GM11168 (cell line): ENCODE measurements around the gene DKK1.

Experiments
- in situ Hi-C: fragments of 300-500 bp; cut with MboI; formaldehyde crosslinking; loops from one replicate; pipeline ENCODE4 v1.12.0; 2022; ENCODE audit warnings: low sequenced_read_pairs; ENCODE audit not compliant: unreplicated experiment

DKK1 gene, protein sequence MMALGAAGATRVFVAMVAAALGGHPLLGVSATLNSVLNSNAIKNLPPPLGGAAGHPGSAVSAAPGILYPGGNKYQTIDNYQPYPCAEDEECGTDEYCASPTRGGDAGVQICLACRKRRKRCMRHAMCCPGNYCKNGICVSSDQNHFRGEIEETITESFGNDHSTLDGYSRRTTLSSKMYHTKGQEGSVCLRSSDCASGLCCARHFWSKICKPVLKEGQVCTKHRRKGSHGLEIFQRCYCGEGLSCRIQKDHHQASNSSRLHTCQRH

DNA sequence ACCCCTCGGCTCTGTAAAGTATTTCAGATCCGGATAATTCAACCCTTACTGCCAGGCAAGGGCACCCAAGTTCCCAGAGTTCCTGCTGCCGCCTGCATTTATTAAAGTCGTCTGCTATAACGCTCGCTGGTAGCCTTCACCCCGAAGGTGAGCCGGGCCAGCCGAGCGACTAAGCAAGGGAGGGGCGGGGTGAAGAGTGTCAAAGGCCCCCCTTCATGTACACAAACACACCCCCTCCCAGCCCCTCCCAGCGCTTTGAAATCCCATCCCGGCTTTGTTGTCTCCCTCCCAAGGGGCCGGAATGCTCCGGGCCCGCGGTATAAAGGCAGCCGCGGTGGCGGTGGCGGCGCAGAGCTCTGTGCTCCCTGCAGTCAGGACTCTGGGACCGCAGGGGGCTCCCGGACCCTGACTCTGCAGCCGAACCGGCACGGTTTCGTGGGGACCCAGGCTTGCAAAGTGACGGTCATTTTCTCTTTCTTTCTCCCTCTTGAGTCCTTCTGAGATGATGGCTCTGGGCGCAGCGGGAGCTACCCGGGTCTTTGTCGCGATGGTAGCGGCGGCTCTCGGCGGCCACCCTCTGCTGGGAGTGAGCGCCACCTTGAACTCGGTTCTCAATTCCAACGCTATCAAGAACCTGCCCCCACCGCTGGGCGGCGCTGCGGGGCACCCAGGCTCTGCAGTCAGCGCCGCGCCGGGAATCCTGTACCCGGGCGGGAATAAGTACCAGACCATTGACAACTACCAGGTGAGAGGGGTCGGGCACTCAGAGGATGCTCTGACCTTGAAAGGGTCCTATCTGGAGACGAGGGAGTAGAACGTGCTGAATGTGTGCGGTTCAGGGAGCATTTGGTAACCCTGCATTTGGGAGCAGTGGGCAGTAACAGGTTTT is at the start of gene DKK1:
Gene DKK1 (plus strand): TSS at position 349 of the 889 bp plus-strand sequence. CDS start 154 bp downstream, at position 503.
- in situ Hi-C loops = no loop called here

DNA sequence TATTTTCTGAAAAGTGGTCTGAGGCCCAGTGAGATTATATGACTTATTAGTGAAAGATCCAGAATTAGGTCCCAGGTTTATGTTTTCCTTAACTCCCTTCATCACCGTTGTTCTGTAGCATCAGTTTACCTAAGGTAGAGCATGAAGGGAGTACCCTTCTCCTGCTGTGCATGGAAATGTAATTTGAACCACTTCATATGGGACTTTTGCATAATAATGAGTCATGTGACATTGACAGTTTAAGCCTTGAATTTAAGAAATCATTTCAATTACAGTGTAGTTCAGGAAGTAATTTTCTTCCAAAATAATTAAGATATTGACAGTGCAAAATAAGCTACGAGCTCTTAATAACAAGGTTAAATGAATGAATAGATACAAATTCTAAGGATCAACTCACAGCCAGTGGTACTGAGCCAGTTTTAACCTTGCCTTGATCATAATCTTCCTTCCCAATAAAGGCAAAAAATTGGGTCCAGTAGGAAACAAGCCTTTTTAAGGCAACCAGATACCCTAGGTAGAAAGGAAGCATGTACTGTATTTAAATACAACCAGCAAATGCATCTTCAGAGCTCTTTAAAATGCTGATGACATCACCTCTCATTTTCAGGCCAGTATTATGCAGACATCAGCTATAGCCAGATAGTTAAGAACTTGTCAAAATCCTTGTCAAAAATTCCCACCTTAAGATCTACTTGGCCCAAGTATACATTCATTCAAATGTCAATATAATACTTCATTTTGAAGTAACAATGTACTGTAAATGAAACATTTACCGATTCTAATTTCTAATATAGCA is 48.8 kb upstream of the DKK1 start:
- in situ Hi-C loops = no loop called here

DNA sequence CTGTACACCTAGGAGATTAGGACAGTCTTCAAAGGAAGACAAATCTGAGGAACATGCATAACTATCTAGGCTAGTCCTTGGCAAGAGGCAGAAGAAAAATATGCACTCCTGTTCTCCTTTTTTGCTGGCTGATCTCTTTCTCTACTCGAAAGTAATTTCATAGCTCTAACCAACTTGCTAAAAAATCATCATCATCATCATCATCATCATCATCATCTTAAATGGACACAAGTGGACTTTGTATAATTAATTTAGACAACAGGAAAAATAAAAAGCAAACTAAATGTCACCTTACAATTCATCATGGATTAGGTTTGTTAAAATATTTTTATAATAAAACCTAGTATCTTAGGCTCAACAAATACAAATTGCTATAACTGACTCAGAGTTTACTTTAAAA is 47.2 kb upstream of the DKK1 start:
- in situ Hi-C loops = no loop called here

DNA sequence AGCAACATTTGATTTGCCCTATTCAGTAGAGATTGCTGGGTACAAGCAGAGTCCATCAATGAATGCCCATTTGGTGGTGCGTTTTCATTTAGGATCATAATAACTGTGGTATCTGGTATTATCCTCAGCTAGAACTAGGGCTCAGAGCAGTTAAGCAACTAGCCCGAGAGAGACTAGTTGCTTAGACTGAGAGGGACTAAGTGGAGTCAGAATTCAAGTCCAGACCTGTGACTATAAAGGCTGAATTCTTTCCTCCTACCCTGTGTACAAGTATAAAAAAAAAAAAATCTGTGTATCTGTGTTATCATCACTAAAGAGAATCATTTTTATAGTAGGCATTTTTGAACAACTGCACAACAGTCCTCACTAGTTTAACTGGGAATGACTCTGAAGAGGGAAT is 45.3 kb upstream of the DKK1 start:
- in situ Hi-C loops = no loop called here

DNA sequence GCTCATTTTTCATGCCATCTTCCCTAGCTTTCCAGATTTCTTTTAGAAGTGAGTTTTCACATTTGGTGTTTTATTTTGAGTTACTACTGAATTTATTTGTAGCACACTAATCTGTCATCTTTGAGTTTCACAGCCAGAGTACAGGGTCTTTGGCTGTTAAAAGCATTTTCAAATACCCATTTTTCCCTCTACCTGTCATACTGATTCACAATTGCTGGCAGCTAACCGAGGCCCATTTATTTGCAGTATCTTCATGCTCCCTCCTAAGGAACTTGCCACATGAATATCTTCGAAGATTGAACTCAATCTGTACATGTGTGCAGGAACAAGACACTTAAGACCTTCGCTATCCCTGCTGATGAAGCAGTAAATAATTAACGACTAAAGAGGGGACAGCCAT is 44.8 kb upstream of the DKK1 start:
- in situ Hi-C loops = no loop called here

DNA sequence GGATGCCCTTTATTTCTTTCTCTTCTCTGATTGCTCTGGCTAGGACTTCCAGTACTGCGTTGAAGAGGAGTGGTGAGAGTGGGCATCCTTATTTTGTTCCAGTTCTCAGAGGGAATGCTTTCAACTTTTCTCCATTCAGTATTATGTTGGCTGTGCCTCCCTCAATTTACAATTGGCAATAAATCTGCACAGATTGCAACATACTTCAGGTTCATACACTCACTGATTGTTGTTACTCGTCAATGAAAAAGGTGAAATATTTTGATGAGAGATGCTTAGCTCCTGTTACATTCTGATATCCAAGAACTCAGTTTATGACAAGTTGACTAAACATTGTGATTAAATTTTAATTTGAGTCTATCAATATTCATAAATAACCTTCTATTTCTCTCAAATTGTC is 37.9 kb upstream of the DKK1 start:
- in situ Hi-C loops = no loop called here

DNA sequence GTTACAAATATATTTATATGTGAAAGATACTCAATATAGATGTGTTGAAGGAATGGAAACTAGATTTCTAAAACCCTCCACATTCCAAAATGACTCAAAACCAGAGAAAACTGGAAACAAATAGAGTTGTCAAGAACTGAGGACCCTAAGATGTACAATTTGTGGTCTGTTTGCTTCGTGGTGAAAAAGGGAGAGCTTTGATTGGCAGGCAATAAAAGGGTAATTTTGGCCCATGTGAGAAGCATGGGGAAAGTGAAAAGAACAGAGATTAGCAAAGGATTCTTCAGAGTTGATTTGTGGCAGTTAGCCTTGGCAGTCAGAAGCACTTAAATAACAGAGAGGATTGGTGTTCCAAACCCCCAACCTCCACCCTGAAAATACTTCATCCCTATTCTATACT is 37.1 kb upstream of the DKK1 start:
- in situ Hi-C loops = no loop called here

DNA sequence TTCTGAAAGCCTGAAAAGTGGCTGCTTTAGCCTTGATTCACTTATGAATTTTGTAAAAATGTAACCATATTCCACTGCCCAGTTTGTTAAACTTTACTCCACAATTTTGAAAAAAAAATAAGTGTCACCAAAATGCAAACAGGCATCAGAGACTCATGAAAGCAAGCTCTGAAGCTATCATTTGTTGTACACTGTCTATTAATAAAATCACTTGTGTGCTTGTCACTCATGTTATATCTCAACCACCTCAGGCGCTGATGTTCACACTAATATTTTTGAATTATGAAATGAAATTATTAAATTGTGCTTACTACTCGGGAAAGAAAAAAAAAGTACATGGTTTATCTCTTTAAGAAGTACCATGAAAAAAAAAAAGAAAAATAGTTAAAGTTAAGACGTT is 34.5 kb upstream of the DKK1 start:
- in situ Hi-C loops = no loop called here

DNA sequence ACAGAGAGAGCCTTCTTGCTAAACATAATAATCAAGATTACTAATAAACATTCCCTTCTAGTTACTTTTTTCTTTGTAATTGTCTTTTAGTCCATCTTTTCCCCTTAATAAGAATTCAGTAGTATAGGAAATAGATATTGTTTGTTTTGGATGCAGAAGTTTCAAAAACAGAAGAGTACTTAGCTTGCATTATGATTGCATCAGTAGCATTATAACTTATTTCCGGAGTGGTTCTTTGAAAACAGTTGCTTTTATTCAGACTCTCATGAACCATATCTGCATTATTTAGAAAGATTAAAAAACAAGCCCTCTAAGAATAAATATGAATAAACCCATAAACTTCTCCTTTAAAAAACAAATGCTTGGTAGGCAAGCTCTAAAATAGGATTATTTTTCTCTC is 34.0 kb upstream of the DKK1 start:
- in situ Hi-C loops = no loop called here

DNA sequence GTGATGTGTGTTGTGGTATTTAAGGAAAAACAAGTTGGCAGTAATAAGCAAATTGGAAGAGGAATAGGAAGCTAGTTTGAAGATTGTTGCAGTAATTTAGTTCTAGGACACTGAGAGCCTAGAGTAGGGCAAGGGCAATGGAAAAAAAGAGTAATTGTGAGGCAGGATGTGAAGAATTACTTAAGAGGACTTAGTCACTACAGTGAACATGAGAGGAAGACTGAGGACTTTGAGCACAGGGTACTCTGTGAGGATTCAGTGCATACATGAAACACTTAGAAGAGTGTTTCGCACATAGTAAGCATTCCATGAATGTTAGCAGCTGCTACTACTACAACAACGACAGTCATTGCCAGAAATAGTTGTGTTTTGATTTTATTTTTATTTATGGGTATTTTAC is 30.9 kb upstream of the DKK1 start:
- in situ Hi-C loops = no loop called here

DNA sequence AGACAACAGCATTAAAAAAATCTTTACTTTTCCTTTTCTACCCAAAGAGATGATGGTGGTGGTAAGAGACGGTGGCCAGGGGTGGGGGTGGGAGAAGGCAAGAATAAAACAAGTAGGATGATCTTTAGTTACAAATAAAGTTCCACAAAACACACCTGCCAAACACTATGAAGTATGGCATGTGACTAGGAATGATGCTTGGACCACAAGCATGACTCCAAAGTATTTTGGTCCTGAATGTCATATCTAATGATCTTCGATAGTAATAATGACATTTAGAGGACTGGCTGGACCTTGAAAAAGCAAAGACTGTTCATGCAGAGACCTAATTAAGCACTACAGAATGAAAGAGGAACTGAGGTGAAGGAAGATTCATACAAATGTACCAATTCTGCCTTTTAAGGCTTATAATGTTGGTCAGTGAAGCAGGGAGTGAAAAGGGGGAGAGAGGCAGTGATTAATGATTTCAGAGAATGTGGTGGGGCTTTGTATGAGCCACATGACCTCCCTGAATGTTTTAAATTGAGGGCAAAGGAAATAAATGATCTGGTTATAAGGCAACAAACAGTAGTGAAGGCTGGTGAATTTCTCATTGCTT is 29.6 kb upstream of the DKK1 start:
- in situ Hi-C loops = no loop called here

DNA sequence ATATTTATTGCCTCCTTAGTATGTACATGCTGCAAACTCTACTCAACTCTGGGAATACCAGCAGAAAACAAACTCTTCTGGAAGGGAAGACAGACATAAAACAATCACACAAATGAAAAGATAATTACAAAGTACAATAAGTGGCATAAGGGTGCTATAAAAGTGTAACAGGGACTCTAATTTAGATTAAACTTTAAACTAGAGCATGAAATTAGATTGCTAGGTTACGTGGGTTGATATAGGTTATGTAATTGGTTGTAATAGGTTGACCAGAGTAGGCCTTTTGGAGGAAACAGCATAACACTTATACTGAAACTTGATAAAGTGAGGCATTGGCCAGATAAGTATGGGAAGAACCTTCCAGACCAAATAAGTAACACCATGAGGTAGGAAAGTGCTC is 26.2 kb upstream of the DKK1 start:
- in situ Hi-C loops = no loop called here

DNA sequence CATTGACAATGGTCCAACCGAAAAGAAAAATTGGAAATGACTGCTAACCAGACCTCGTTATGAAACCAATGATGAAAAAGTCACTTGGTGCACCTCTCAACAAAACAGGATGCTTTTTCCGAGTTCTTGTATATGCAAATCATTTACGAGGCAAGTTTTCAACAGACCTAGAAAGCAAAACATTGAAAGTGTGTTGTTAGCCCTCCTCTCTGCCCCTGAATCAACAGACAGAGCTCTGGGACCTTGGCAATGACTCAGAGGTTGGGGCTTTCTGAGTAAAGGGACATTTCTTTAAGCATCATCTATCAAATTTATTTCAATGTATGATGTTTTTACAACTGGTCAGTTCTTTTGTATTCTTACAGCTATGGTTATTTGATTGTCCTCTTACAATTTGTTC is 16.3 kb upstream of the DKK1 start:
- in situ Hi-C loops = no loop called here

DNA sequence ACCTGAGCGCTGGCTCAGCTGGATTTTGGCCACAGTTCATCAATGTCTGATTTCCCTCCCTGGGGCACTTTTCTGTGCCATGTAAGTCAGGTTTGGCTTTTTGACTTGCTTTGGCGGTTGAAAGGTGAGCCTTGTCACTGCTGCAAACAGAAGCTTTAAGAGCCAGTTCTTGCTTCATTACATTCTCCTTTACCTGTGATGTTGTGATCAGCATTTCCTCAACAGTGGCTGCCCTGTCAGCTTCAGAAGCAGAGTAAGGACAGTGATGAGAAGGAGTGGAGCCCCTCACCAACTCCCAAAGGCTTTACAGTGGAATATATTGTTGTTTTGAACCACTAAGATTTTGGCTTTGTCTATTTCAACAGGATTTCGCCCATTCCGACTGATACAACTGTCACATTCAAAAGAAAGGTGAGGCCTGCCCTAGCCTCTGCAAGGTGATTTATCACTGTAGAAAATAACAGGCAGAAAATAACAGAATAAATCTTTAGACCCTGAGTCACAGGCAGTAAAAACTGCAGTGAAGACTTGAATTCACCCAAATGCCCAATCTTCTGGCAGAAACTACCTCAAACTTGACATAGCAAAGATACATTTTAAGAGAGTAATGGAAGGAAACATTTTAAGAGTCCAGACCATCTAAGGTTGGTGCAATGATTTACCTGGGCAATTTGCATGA is 13.3 kb upstream of the DKK1 start:
- in situ Hi-C loops = no loop called here

DNA sequence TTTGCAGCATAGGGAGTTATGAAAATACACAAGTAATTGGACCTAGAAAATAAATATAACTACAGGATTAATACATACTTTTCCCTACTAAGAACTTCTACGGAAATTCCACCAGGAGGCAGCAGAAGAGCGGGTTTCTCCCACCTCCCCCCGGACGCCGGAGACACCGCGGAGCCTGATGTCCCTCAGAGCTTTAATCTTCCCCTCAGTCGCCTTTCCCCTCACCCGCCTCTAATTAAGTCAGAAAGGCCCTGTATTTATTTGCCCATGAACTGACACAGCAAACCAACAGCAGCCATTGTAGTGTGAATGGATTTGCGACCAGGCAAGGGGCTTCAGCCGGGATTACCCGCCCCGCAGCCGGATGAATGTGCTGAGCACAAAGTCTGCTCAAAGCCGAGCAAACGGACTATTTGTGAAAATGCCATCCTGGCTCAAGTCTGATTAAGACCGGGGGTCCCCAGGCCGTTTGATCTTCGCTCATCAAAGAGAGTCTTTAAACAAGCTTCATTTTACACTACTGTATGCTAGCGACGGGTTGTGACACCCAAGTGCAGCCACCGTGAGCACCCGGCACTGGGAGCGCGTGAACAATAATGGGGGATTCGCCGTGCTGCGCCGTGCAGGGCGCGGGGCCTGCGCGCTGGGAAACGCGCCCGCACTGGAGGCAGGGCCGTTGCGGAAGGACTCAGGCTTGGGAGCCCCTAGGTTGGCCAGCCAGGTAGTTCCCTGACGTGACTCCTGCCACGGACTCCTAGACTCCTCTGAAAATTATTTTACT is 5.6 kb upstream of the DKK1 start:
- in situ Hi-C loops = no loop called here

DNA sequence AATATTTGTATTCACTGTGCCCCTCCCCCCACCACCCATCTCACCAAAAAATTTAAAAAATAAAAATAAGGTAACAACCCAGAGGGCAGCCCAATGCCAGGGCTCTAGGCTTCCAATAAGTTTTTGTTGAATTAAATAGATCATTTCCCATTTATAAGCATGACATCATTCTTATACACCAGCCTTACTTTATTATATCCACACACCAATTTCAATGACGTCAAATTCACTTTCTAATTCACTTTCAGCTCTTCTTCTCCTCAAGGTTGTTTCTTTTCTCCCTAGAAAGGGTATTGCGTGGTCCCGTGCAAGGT is 1.2 kb upstream of the DKK1 start:
- in situ Hi-C loops = no loop called here

DNA sequence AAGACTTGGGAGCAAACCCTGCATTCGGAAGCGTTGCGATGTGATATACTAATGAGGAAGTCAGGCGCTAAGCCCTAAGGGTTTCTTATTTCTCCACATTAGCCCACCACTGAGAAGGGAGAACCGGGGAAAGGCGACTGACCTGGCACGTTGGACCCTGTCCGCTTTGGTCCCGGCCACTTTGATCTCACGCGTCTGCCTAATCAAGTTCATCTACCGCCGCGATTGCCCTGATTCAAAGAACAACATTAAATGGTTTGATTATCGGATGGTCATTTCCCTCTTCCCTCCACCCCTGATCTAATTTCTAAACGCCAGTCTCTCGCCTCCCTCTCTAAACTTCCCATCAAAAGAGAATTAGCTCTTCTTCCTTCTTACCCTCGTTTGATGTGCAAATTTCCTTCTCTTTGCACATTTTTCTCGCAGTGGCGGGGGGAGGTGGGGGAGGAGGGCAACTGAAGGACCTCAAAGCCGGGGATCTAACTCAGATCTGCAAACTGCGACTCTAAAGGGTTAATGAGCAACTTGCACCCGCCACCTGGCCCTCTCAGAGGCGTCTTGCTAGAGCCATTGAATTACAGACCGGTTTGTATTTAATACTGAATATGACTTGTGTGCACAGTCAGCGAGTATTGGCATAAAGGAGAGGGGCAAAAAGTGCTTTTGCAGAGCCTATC is 687 bp upstream of the DKK1 start:
- in situ Hi-C loops = no loop called here

DNA sequence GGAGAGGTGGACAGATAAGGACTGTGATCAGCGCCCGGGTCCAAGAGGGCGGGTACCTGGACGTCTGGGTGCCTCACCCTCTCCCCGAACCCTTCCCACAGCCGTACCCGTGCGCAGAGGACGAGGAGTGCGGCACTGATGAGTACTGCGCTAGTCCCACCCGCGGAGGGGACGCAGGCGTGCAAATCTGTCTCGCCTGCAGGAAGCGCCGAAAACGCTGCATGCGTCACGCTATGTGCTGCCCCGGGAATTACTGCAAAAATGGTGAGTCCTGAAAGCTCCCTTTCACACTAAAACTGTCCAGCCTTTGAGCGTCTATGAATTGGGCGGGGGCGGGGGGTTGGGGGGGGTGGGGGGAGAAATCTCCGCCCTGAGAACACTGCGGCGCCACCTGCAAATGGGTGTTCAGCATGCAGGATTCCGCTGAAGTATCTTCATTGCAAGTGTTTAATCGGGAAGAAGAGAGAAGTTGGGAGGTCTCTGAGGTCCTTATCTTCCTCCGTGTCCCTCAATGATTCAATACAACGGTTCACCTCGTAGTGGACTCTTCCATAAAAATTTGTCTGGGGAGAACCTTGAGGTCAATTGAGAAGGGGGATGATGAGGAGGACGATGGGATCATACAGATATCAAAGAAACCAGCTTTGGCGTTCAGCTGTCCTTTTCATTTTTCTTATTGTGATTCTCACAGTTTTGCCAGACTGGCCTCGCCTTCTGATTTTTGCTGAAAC is 906 bp downstream of the DKK1 start:
- in situ Hi-C loops = loop anchor here (5.0 kb wide), 1 partner anchor 172 kb away; no protein-coding TSS in a partner anchor
